Measurements from ENCODE around the gene PCDHA4. TPM values are rescaled to one million over a fixed set of nuclear protein-coding genes. Genes with fewer than 3 reads are reported as not detected.

The PCDHA4 gene
- total and polyA plus RNA-seq, 9 of the 15 experiments (the other 6 are each of a cell fraction or from before 2014, with no cell fraction given), result not detected

- Histone ChIP-seq H3K4me1 (replicated peaks in 1 of 2; ENCODE audit: control insufficient read depth in 2 of 2, insufficient read depth in 2 of 2, low read length in 2 of 2) (peaks cover 0 to 17% of the 10 kb centered on the region in 2 experiments; a peak in 2 of 5 replicates), H2AFZ (ENCODE audit: low read depth, low read length) (no peak overlapping the region), H3K4me2 (ENCODE audit: insufficient read depth, low read length) (no peak overlapping the region), H3K27me3 (ENCODE audit: control insufficient read depth in 2 of 2, insufficient read depth in 2 of 2, low read length in 2 of 2) (no peaks in the 10 kb centered on the region), H3K9me1 (ENCODE audit: control insufficient read depth, insufficient read depth, low read length) (no peaks in the 10 kb centered on the region), H3K79me2 (ENCODE audit: control insufficient read depth, insufficient read depth, low read length) (no peaks in the 10 kb centered on the region), H3K27ac (ENCODE audit: extremely low read depth, low read depth, low read length) (no peak overlapping the region), H3K4me3 (no peak overlapping the region), H3K36me3 (ENCODE audit: control insufficient read depth, insufficient read depth, low read length) (no peaks in the 10 kb centered on the region), H3K9ac (ENCODE audit: insufficient read depth in 1 of 2, low read depth in 2 of 2, low read length in 2 of 2) (no peak overlapping the region), H4K20me1 (replicated peaks; ENCODE audit: control insufficient read depth, insufficient read depth, low read length) (no peaks in the 10 kb centered on the region), H3K9me3 (replicated peaks; ENCODE audit: control insufficient read depth, insufficient read depth, low read depth, low read length) (no peaks in the 10 kb centered on the region; the same call in 1 of the 2 replicates)
- intact Hi-C loops (cut with micrococcal nuclease), result no loop called here
- no peak for DNase-seq (ENCODE audit: extremely low read depth in 1 of 4, low spot score in 3 of 4)
- BruUV-seq (replicated peaks), result no TSS peak
- no peak for FAIRE-seq
- WGBS (ENCODE audit: insufficient coverage, low coverage, missing lambda C conversion rate), result 20% methylated on average over 38 of the region's 38 CpGs
- TF ChIP-seq ZNF592 (IDR thresholded peaks at IDR 0.05), result no peak
- TF ChIP-seq KDM2B (CRISPR knock-in tag; IDR thresholded peaks at IDR 0.05), result no peak
- TF ChIP-seq EGR1 (conservative IDR thresholded peaks at IDR 0.05), result no peak
- no peak for TF ChIP-seq ZBTB12 (CRISPR knock-in tag; IDR thresholded peaks at IDR 0.05)
- TF ChIP-seq ZNF23 (CRISPR knock-in tag; IDR thresholded peaks at IDR 0.05), result no peak
- no peak for TF ChIP-seq ZNF217 (CRISPR knock-in tag; IDR thresholded peaks at IDR 0.05)
- no peak for TF ChIP-seq ZNF76 (CRISPR knock-in tag; IDR thresholded peaks at IDR 0.05; ENCODE audit: borderline replicate concordance)
- TF ChIP-seq ZBTB7A (IDR thresholded peaks at IDR 0.05; ENCODE audit: borderline replicate concordance, control insufficient read depth, low read depth, low read length), result no peak
- TF ChIP-seq NELFE (IDR thresholded peaks at IDR 0.05; ENCODE audit: insufficient read depth, insufficient read length), result no peak
- TF ChIP-seq ZKSCAN1 (IDR thresholded peaks at IDR 0.05; ENCODE audit: low read depth, low read length), result no peak
- no peak for TF ChIP-seq CBFB (CRISPR knock-in tag; IDR thresholded peaks at IDR 0.05)
- no peak for TF ChIP-seq ZFPM2 (CRISPR knock-in tag; IDR thresholded peaks at IDR 0.05)
- TF ChIP-seq HNRNPH1 (optimal IDR thresholded peaks at IDR 0.05; ENCODE audit: low read depth, low read length), result no peak
- no peak for TF ChIP-seq ILK (tag; IDR thresholded peaks at IDR 0.05; ENCODE audit: borderline replicate concordance, low read depth)
- no peak for TF ChIP-seq ZNF668 (CRISPR knock-in tag; IDR thresholded peaks at IDR 0.05)
- no peak for TF ChIP-seq FOXJ2 (tag; IDR thresholded peaks at IDR 0.05)
- in situ Hi-C loops (cut with MboI), result no loop called here
- ChIA-PET CTCF (ENCODE audit: low intra/inter-chr PET ratio) (no interaction called here), POLR2A (no interaction called here)
- ATAC-seq, result no peak
These were observed 16.6 kb downstream of the PCDHA4 start for GRCh38 chr5:140823475-140823874.

Measured in K562 (cell line).